Hippocampal formation (tissue), 2 donors: Measurements from ENCODE around the gene RAX2.
A peak's percentile ranks its signal among the peaks of the same experiment; 100 is the strongest.

Source experiments
- DNase-seq, 2 donors: peaks; one replicate each; lab custom pipeline; 2025; lab: John Stamatoyannopoulos, UW

The RAX2 gene

DNA sequence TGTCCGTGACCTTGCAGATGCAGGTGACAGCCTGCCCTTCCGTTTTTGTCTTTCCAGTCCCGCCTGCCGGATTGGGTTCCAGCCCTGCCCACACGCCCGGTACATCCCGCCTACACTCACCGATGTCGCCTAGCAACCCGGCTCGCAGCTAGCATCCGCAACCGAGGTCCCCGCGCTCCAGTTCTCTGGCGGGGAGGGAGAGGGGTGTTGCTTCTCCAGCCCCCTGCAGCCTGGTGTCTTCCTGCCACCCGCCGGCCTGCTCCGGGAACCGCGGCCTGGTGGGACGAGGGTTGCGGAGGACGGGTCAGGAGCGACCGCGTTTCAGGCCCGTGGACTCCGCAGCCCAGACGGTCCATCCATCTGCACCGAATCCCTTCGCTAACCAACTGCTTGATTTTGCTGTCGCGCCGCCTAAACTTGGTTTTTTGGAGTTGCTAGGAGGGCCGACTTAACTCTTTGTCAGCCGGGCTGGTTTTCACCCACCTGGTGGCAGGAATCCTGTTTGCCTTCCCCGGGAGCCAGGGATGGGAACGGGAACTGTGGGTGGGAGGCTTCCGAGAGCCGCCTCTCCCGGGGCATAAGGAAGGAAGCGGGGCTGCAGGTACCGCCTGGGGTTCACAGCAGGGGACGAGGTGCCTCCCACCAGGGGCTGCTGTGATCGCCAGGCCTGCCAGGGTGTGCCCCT is 29.5 kb upstream of the RAX2 start:
- peak; percentile 20 to 43 for DNase-seq

DNA sequence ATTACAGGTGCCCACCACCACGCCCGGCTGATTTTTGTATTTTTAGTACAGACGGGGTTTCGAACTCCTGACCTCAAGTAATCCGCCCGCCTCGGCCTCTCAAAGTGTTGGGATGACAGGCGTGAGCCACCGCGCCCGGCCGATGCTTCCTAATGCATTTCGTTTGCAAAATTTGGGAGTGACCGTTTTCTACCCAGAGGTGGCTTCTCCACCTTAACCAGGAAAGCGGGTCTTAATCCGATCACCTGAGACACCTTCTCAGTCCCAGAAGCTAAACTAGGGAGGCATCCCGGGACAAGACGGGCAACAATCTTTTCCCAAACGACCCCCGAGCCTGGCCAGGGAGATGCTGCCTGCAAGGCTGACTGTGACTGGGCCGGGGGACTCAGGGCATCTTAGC is 29.0 kb upstream of the RAX2 start:
- no peak for DNase-seq

DNA sequence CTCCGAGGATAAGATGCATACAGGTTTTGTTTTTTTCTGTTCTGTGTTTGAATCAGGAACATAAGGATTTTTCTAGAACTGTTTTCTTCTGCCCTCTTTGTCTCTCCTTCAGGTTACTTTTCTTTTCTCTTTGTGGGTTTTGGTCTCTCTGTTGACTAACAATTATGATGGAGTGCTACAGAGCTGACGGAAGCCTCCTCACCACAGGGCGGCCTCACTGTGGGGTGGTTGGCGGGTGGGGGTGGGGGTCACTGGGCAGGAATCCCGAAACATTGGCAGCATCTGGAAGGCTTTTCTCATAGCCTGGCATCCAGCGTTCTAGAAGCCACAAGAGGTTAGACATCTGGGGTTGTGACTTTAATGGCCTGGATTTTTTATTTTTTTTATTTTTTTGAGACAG is 26.1 kb upstream of the RAX2 start:
- no peak for DNase-seq

DNA sequence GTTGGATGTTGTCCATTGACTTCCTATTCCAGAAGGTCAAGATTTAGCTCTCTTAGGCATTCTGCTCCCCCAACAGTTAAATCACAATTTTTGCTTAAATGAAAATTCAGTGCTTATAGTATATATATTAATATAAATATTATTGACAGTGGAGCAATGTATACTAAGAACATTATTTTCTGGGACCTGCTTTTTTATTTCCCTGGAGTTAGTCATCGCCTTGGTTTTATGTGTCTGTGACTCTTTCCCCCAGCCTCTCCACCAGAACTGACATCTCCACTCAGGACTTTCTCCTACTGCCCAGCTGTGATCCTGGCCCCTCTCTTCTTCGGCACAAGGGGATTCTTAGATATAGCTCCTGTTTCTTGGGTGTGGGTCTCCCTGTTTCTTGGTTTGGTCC is 24.3 kb upstream of the RAX2 start:
- no peak for DNase-seq

DNA sequence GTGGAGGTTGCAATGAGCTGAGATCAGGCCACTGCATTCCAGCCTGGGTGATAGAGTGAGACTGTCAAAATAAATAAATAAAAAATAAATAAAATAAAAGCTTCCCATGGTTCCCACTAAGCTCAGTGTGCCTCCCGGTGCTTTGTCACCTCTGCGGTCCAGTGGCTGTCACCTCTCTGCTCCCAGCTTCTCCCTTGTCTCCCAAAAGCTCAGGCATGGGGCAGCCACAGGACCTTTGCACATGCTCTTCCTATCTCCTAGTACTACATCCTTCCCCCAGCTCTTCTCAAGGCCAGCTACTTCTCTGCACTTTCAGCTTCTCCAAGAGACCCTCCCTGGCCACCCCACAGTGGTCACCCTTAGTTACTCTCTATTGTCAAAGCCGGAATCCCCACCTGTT is 21.8 kb upstream of the RAX2 start:
- no peak for DNase-seq

DNA sequence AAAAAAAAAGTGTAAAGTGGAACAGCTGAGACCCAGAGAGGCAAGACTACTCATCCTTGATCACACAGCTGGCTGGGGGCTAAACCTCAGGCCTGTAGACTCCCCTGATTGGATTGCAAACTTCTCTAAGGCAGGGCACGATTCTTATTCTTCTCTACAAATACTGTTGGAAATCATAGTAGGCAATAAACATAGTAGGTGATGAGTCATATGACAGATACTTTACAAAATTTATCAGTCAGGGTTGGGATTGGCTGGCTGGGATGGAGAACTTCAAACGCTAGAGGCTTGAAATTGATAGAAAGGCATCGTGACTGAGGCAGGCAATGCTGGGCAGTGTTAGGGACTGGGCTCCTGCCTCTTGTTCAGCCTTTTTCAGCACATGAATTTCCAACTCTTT is 20.1 kb upstream of the RAX2 start:
- no peak for DNase-seq

DNA sequence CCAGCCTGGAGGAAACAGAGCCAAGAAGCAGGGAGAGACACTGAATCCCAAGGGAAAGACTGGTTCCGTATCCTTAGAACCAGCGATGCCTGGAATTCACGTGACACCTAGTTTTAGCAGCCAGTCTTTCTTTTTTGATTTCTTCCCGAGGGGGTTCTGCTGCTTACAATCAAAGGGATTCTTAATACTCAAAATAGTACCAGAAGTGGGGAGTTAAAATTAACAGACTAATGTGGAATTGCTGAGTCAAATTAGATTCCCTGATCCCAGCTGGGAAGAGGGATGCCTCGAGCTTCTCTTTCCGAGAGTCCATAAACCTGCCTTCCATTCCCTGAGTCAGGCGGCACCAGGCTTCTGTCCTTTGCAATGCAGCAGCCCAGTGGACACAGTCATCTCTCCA is 18.9 kb upstream of the RAX2 start:
- no peak for DNase-seq

DNA sequence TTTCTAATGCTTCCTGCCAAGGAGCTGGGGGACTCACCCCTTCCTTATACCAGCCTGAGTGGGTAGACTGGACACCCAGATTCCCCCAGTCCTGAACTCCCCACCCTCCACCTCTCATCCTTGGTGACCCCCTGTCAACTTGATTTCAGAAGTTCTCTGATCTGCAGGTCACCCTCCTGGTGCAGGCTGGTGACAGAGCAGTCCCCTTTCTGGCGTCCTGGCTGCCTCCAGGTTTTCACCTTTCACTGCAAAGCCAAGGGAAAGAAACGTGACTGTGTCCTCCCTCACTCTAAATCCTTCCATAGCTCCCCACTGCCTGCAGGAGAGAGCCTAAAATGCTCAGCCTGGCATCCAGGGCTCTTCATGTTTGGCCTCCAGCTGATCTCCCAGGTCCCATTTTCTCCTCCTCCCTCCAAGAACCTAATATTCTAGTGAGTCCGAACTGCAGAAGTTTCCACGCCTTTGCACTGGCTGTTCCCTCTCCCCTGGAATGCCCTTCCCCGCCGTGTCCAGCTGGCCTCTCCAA is 18.2 kb upstream of the RAX2 start:
- no peak for DNase-seq

DNA sequence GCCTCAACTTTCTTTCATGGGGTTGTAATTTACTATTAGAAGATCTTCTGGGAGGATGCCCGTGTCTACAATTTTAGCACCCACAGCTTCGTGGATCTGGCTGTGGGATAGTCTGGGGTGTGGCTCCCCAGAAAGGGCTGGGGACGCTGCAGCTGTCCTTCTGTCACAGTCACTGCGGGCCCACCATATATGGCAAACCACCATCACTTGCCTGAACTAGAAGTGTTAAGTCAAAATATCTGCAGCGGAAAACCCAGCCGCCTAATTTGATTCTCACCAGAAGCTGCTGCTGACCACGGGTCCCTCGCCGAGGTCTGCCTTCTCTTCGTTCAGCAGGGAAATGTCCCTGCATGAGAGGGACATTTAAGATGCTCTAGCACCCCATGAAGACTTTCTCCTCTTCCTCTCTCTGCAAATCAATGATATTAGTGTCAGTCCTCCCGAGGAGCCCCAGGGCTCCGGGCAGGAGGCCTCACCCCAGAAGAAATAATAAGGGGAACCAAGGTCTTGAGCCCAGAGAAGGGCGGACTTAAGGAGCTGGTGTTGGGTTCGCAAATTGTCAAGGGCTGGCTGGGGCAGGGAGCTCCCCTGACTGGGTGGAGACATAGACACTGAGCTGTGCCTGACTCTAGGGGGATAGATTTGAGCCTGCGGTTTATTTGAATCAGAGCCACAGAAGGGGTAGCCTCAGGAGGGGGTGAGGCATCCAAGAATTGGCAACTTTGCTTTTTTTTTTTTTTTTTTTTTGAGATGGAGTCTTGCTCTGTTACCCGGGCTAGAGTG is 17.2 kb upstream of the RAX2 start:
- DNase-seq: no peak

DNA sequence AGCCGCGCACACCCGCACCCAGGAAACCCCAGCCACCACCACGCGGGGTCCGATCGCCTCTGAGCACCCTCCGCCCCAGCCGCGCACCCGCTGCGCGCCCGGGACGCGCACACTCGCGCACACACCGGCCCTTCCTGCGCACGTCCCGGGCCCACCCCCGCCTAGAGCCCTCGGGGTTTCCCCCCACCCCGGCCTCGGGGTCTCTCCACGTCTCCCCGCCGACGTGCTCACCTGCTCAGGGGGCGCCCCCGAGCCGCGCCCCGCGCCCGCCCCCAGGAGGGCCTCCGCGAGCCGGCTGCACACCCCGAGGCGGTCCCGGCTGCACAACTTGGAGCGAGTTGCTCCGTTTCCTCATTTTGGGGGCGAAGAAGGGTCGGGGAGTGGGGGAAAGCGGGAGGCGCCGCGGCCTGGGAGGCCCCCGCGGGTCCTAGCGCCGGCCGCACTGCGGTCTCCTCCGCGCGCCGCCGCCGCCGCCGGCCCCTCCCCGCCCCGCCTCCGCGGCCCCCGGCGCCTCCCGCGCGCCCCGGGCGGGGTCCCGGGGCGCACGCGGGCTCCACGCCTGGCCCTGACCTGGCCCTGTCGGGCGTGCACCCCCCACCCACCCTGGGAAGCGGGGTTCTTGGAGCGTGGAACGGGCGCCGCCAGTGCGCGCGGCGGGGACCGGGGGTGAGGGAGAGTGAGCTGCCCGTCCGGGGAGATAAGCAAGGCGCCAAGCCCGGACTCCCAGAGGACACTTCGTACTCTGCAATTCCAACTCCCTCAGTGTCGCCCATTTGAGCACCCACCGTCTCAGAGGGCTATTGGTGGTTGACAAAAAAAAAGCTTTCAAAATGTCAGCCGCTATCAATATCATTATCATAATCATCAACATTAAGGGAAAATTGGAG is 14.2 kb upstream of the RAX2 start, which contains the start of gene MATK:
MATK (minus strand) TSS at position 444 of the 887 bp plus-strand sequence. CDS start 1,246 bp downstream, outside the sequence.
- no peak for DNase-seq

DNA sequence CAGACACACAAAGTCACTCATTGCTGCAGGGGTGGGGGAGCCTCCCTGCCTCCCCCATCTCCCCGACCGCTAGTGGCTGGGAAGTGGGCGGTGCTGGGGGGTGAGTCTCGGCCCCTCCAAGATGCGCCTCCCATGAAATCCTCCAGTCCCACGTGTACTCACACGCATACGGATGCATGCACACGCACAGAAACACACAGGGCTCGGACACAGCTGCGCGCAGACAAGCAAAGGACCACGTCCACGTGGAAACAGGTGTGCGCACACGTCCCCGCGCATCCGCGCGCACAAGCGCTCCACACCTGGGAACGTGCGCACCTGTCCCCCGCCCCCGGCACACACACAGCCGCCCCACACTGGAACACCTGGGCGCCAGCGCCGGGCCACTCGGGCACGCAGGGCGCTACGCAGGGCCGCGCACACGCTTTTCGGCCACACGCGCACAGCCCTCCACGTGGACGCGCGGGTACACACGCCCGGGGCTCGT is 13.5 kb upstream of the RAX2 start:
- DNase-seq: no peak

DNA sequence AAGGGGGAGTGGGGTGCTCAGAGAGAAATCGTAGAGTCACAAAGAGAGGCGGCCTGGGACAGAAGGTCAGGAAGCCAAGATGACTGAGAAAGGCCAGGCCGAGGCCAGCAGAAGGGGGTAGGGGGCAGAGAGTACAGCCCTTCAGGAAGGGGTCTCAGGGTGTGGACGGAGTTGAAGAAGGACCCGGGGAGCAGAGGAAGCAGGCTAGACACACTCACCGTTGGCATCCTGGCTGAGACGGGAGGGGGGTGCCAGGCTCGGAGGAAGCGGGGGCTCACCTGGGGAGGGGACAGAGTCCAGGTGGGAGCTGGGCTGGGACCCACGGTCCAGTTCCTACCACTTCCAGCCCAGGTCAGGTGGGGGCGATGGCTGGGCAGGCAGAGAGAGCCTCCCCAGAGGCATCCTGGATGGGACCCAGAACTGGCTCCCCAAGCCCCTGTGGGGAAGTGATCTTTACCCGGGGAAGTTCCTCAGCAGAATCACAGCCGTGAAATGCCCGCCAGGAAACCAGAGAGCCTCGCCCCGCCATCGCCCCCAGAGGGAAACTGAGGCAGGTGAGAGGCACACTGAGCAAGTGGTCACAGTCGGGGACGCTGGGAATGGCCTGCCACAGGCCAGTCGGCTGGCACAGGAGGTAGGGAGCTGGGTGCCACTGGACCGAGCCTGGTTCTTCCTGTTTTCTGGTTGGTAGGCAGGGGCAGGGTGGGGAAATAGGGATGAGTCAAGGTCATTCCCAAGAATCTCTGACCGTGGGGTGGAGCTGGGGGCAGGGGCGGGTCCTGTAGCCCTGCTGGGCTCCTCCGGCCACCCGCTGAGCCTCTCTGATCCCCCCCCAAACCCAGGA is 12.8 kb upstream of the RAX2 start:
- DNase-seq: no peak

DNA sequence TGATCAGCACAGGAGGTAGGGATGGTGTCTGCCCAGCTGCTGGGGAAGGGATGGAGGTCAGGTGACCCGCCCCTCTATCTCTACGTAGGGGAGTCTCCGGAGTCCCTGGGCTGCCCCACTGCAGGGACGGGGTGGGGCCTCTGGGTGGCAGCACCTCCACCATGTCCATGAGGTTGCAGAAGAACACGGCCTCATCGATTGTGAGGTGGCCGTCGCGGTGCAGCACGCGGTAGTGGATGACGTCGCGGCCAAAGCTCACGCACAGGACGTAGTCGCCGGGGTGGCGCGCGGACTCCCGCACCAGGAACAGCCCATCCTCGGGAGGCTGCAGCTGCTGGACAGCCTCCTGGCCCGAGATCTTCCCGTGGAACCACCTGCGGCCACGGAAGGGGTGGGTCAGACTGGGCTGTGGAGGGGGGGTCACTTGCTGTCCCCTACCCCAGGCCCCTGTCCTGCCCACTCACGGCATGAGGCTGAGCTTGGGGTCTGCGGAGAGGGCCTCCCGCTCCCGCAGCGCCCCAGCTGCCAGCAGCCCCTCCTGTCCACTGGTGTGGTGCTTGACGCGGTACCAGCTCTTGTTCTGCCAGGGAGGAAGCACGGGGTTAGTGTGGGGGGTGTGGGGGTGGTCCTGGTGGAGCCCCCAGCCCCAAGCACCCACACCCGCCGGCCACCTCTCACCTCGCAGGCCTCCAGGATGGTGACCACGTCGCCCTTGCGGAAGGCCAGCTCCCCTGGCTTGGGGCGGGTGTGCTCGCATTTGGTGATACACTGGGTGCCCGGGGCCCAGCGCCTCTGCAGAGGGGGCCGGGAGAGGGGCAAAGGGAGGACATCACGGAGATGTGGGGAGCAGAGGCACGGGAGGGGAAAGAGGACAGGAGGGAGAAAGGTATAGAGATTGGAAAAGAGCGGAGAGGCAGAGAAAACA is 11.9 kb upstream of the RAX2 start:
- DNase-seq: no peak

DNA sequence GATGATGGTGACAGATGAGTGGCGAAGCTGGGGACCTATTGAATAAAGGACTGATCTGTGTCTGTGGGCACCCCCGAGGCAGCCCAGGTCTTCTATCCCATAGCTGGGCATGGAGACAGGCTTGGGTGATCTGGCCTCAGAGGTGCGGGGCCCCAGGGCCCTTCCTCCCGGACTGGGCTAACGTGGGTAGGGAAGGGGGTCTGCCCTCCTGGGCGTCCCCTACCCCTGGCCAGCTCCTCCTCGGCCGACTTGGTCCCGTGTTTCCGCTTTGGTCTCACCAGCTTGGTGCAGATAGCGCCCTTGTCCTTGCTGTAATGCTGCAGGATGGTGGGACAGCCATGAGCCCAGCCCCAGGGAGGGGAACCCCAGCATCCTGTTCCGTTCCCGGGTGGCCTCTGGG is 10.9 kb upstream of the RAX2 start:
- no peak for DNase-seq

DNA sequence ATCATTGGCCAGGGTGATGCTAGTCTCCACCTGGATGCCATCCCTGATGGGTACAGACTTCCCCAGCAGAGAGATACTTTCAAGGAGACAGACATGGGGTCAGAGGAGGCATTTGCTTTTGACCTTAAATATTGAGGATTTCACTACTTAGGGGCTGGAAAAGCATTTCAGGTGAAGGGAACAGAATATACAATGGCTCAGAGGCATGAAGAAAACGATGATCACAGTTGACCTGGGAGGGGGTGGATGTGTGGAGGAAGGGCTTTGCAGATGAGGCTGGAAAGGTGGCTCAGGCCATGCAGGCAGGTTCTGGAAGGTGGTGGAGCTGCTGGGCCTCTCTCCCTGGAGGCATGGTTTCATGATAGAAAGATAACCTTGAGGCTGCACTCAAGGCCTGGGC is 10.3 kb upstream of the RAX2 start:
- DNase-seq: no peak

DNA sequence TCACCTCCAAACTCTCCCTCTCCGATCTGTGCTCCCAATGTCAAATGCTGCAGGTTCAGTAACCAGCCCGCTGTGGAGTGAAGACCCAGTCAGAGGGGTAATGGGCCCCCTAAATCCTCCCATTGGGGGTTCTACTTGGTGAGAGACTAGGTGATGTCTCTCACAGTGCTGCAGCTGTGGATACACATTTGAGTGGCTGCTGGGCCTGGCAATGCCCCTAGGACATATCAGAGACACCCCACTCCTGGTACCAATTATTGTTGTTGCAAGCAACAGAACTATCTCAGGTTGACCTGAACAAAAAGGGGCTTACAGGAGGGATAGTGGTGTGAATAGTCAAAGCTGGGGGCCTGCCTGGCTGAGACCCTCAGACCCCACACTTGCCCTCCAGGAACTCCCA is 9.6 kb upstream of the RAX2 start:
- no peak for DNase-seq

DNA sequence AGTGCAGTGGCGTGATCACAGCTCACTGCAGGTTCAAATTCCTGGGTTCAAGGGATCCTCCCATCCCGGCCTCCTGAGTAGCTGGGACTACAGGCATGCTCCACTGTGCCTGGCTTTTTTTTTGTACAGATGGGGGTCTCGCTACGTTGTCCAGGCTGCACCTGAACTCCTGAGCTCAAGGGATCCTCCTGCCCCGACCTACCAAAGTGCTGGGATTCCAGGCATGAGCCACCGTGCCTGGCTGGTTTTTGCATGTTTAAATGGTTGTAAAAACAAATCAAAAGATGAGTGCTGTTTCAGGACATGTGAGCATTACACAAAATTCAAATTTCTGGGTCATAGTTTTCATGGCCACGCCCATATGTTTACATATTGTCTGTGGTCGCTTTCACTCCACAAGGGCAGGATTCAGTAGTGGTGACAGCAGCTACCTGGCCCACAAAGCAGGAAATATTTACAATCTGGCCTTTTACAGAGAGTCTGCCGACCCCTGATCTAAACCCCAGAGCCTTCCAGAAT is 8.8 kb upstream of the RAX2 start:
- no peak for DNase-seq

DNA sequence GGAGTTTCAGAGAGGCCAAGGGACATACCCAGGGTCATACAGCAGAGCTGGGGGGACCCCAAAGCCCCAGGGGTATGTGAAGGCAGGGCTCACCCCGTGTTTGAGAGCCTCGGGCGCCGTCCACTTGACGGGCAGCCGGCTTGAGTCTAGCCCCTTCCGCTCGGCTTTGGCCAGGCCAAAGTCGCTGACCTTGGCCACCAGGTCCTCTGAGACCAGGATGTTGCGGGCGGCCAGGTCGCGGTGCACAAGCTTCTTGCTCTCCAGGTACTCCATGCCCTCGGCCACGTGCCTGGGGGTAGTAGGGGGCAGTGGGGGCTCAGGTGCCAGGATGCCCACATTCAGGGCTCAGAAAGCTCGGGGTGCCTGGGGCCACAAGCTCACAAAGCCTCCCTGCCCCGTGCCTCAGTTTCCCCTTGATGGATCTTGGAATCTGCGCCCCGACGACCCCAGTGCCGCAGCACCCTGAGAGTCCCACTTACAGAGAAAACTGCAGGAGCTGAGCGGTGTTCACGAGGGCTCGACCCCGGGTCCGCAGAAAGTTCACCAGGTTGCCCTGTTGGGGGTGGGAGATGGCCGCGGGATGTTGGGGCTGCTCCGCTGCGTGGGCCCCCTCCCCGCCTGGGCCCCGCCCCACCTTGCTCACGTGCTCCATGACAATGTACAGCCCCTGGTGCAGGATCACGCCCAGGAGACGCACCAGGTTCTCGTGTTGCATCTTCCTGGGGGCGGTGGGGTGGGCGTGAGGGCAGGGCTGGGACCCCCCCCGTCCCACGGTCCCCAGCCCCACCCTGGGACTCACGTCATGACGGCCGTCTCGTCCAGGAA is 7.1 kb upstream of the RAX2 start:
- no peak for DNase-seq
